ENCODE data around the gene TECR. TPM values are rescaled to one million over a fixed set of nuclear protein-coding genes. Genes with fewer than 3 reads are reported as not detected.

Gene TECR
- total RNA-seq, 4 donors from 2014 or later: 75.5 to 126 (median 99.0) TPM

DNA sequence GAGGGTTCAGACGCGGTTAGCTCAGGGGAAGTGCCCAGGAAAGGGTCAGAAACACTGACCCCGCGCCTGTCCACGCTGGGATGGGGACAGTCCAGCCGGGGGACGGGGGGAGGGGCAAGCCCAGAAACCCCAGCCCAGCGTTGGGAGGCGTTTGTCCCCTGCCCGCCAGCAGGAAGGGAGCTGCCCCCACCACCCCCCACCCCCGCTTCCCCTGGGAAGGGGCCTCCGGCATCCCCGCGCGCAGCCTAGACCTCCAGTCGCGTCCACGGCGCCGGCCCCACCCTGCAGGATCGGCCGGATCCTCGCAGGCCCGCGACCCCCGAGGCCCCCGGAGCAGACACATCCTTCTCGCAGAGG lies 33.7 kb upstream of the TECR start:
- no peaks in the 10 kb centered on the region for H3K27me3 ChIP-seq
- H3K4me3 ChIP-seq (replicated peaks in 1 of 3): peak overlapping the region; percentile 33 to 90 (median 64)
- intact Hi-C loops (cut with DNase I): no loop called here
- TF ChIP-seq, protein P1, sequence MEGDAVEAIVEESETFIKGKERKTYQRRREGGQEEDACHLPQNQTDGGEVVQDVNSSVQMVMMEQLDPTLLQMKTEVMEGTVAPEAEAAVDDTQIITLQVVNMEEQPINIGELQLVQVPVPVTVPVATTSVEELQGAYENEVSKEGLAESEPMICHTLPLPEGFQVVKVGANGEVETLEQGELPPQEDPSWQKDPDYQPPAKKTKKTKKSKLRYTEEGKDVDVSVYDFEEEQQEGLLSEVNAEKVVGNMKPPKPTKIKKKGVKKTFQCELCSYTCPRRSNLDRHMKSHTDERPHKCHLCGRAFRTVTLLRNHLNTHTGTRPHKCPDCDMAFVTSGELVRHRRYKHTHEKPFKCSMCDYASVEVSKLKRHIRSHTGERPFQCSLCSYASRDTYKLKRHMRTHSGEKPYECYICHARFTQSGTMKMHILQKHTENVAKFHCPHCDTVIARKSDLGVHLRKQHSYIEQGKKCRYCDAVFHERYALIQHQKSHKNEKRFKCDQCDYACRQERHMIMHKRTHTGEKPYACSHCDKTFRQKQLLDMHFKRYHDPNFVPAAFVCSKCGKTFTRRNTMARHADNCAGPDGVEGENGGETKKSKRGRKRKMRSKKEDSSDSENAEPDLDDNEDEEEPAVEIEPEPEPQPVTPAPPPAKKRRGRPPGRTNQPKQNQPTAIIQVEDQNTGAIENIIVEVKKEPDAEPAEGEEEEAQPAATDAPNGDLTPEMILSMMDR (IDR thresholded peaks at IDR 0.05): no peak
- no peak for TF ChIP-seq POLR2A (IDR thresholded peaks at IDR 0.05)
- 0% methylated on average over 4 of the region's 28 CpGs; no CpG with 5 or more reads in 1 of the 2 donors for WGBS, 2 donors
- peak in 1 of 2 donors; percentile 33 for DNase-seq
- peaks cover 22 to 23% of the 10 kb centered on the region in 2 donors for H3K4me1 ChIP-seq
- no peaks in the 10 kb centered on the region for H3K9me3 ChIP-seq
- H3K27ac ChIP-seq: peak overlapping the region in 2 of 3 donors; percentile 51 to 67
- peaks cover 0 to under 1% of the 10 kb centered on the region in 2 donors for H3K36me3 ChIP-seq

DNA sequence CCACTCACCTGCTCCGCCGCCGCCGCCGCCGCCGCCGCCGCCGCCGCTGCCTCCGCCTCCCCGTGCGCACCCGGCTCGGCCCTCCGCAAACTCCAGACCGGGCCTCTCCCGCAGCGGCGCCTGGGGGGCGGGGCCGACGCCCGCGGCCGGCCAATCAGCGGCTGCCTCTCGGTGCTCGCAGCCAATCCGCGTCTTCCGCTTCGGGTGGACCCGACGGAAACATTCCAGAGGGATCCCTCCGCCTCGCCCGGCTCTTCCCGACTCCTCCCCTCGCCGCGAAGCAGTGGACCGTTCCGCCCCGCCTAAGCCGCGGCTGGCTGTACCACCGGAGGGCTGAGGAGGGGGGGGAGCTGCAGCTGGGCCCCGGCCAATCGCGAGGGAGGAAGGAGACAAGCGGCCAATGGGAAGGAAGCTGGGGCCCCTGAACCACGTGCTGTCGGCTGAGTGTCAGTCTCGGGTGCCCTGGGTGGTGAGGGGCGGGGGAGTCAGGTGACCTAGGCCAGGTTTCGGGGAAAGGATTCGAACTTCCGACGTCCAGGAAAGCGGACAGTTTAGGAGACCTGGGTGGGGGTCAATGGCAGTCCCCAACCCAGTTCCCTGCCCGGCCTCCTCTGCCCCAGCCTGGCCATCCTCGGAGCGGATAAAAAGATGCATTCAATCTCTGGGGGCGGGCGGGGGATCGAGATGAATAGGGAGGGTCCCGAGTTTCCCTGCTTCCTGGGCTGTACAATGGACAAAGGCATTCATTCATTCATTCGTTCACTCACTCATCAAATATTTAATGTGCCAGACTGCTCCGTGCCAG lies 33.2 kb upstream of the TECR start, which contains the start of gene GIPC1:
Gene GIPC1 (minus strand): TSS at position 99 of the 805 bp plus-strand sequence. CDS start 13,151 bp downstream, outside the sequence.
- H3K27ac ChIP-seq: peak within 1 kb of the TSS; percentile 33 to 70 (median 52)
- H3K36me3 ChIP-seq: no peaks in the 10 kb centered on the region
- H3K4me1 ChIP-seq: peaks cover 22 to 23% of the 10 kb centered on the region in 2 donors
- TF ChIP-seq POLR2A (IDR thresholded peaks at IDR 0.05): peak in 1 of 2 donors; percentile 80
- TF ChIP-seq, protein P1 (IDR thresholded peaks at IDR 0.05): no peak
- H3K4me3 ChIP-seq (replicated peaks in 1 of 3): peak within 1 kb of the TSS; percentile 33 to 90 (median 64)
- H3K27me3 ChIP-seq: no peaks in the 10 kb centered on the region
- peak; percentile 98 for DNase-seq
- 5 to 9% methylated on average over 15 to 50 of the region's 71 CpGs for WGBS, 2 donors
- intact Hi-C loops (cut with DNase I): no loop called here
- H3K9me3 ChIP-seq: no peaks in the 10 kb centered on the region

DNA sequence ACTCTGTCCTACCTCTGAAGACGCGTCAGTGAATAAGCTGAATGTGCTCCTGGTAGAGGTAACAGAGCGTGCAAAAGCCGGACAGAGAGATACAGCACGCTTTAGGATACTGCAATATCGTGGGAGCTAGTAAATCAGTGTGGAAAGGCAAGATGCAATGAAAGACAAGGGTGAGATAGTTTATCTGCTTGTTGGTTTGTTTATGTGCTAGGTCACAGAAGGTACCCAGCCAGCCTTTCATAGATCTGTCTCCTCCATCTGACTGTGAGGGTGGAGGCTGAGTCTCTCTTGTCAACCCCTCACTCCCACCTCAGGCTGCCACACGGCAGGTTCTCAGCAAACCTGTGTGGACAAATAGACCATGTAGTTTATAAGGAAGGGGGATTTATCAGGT lies 32.6 kb upstream of the TECR start:
- H3K9me3 ChIP-seq: no peaks in the 10 kb centered on the region
- H3K27ac ChIP-seq: peak overlapping the region; percentile 33 to 70 (median 52)
- TF ChIP-seq POLR2A (IDR thresholded peaks at IDR 0.05): no peak
- TF ChIP-seq, protein P1 (IDR thresholded peaks at IDR 0.05): no peak
- DNase-seq: no peak
- H3K27me3 ChIP-seq: no peaks in the 10 kb centered on the region
- H3K4me1 ChIP-seq: peaks cover 22 to 23% of the 10 kb centered on the region in 2 donors
- intact Hi-C loops (cut with DNase I): no loop called here
- H3K36me3 ChIP-seq: no peaks in the 10 kb centered on the region
- H3K4me3 ChIP-seq (replicated peaks in 1 of 3): no peak overlapping the region
- 21 to 36% methylated on average over 7 of the region's 7 CpGs for WGBS, 2 donors

DNA sequence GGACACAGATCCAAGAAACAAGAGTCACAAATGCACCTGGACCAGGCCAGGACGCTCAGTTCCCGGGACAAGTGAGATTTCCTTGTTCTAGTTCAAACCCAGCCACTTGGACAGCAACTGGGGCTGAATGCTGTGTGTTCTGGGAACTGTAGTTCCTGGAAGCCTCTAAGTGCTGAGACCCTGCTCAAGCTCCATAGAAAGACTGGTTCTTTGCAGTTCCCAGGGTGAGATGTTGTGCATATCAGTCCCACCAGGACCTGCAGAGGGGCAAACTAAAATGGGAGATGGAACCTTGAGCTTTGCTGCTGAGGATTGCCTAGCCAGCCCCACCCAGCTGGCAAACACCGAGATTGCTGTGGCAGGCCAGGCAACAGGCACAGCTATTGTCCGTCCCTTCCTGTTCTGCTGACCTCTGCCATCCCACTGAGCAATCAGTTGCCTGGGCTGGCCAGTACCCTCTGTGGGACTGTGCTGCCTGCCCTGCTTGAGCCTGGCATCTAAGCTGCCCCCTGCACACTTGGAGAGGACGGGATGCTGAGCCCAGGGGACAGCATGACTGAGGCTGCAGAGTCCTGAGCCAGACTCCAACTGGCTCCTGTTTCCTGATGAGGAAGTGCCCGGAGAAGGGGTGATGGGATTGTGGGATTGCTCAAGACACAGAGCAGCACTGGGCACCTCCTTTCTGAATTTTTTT lies 32.0 kb upstream of the TECR start:
- H3K9me3 ChIP-seq: no peaks in the 10 kb centered on the region
- peak in 1 of 2 donors; percentile 25 for DNase-seq
- H3K36me3 ChIP-seq: no peaks in the 10 kb centered on the region
- TF ChIP-seq, protein P1 (IDR thresholded peaks at IDR 0.05): no peak
- H3K27ac ChIP-seq: peak overlapping the region in 2 of 3 donors; percentile 52 to 70
- no peak overlapping the region for H3K4me3 ChIP-seq (replicated peaks in 1 of 3)
- H3K27me3 ChIP-seq: no peaks in the 10 kb centered on the region
- H3K4me1 ChIP-seq: peaks cover 22 to 23% of the 10 kb centered on the region in 2 donors
- WGBS, 2 donors: 59 to 73% methylated on average over 5 to 6 of the region's 6 CpGs
- intact Hi-C loops (cut with DNase I): no loop called here

All from thyroid gland (tissue), 4 donors.